TTC549 (cell line): ENCODE data around the gene FRG2B.
"Not testable (repeated sequence)": the region's sequence is repeated elsewhere in the genome, so short reads cannot be mapped to it uniquely, and the experiment has no call there.

Source experiments
- FAIRE-seq: peaks from 2 replicates; lab custom pipeline; 2012; peaks lifted over from hg19 to GRCh38; lab: Jason Lieb, UNC

Gene FRG2B

GRCh38 chr10:133626695-133627094 is at the start of gene FRG2B:
FRG2B (minus strand) TSS chr10:133626795; CDS start chr10:133626742, 53 bp downstream.
- FAIRE-seq = not testable (repeated sequence)

- FAIRE-seq = not testable (repeated sequence)
Observed at GRCh38 chr10:133667446-133667845, 40.9 kb upstream of the FRG2B start.

- FAIRE-seq = not testable (repeated sequence)
Observed at GRCh38 chr10:133663544-133664160, 37.1 kb upstream of the FRG2B start.

GRCh38 chr10:133661122-133661521 is 34.5 kb upstream of the FRG2B start:
- FAIRE-seq = not testable (repeated sequence)

GRCh38 chr10:133660516-133660915 is 33.9 kb upstream of the FRG2B start:
- FAIRE-seq = not testable (repeated sequence)

- FAIRE-seq = not testable (repeated sequence)
Observed at GRCh38 chr10:133657276-133657675, 30.7 kb upstream of the FRG2B start.

- not testable (repeated sequence) for FAIRE-seq
Observed at GRCh38 chr10:133648872-133649455, 22.4 kb upstream of the FRG2B start.

- FAIRE-seq = not testable (repeated sequence)
Observed at GRCh38 chr10:133647075-133647748, 20.6 kb upstream of the FRG2B start.

- FAIRE-seq = not testable (repeated sequence)
Observed at GRCh38 chr10:133637846-133638235, 11.2 kb upstream of the FRG2B start.

- not testable (repeated sequence) for FAIRE-seq
Observed at GRCh38 chr10:133637202-133637845, 10.7 kb upstream of the FRG2B start.

- not testable (repeated sequence) for FAIRE-seq
Observed at GRCh38 chr10:133630723-133631249, 4.2 kb upstream of the FRG2B start.

- FAIRE-seq = not testable (repeated sequence)
Observed at GRCh38 chr10:133622544-133622943, 4.1 kb downstream of the FRG2B start.

- FAIRE-seq = no peak
Observed at GRCh38 chr10:133618851-133619250, 7.7 kb downstream of the FRG2B start.

GRCh38 chr10:133617196-133617595 is 9.4 kb downstream of the FRG2B start:
- FAIRE-seq = no peak

GRCh38 chr10:133616371-133617130 is 10.0 kb downstream of the FRG2B start:
- FAIRE-seq = no peak

GRCh38 chr10:133614830-133615580 is 11.6 kb downstream of the FRG2B start:
- no peak for FAIRE-seq

GRCh38 chr10:133613699-133614098 is 12.9 kb downstream of the FRG2B start:
- FAIRE-seq = no peak

GRCh38 chr10:133611079-133611478 is 15.5 kb downstream of the FRG2B start:
- FAIRE-seq = no peak

- FAIRE-seq = peak; percentile 59
Observed at GRCh38 chr10:133608855-133609254, 17.7 kb downstream of the FRG2B start.

- not testable (repeated sequence) for FAIRE-seq
Observed at GRCh38 chr10:133603434-133603833, 23.2 kb downstream of the FRG2B start.

- no peak for FAIRE-seq
Observed at GRCh38 chr10:133600657-133601056, 25.9 kb downstream of the FRG2B start.
